ENCODE measurements around the gene DLST. TPM values are rescaled to one million over a fixed set of nuclear protein-coding genes. Genes with fewer than 3 reads are reported as not detected.

Gene DLST
- total RNA-seq, result 202 TPM
- long read RNA-seq, partial matches to known transcripts, result 3 of 7 reads
- long read RNA-seq, other reads (novel, unspliced or antisense), result 1 of 7 reads

GRCh38 chr14:74881431-74882102 lies at the start of gene DLST:
Gene DLST, plus strand, starts transcription at chr14:74881916. Its CDS starts 38 bp downstream, at chr14:74881954.
- intact Hi-C loops (cut with DNase I), result no loop called here
- peak; percentile 94 for DNase-seq (ENCODE audit: low spot score)

GRCh38 chr14:74832849-74833248 lies 48.9 kb upstream of the DLST start:
- intact Hi-C loops (cut with DNase I), result no loop called here
- no peak for DNase-seq (ENCODE audit: low spot score)

DNA sequence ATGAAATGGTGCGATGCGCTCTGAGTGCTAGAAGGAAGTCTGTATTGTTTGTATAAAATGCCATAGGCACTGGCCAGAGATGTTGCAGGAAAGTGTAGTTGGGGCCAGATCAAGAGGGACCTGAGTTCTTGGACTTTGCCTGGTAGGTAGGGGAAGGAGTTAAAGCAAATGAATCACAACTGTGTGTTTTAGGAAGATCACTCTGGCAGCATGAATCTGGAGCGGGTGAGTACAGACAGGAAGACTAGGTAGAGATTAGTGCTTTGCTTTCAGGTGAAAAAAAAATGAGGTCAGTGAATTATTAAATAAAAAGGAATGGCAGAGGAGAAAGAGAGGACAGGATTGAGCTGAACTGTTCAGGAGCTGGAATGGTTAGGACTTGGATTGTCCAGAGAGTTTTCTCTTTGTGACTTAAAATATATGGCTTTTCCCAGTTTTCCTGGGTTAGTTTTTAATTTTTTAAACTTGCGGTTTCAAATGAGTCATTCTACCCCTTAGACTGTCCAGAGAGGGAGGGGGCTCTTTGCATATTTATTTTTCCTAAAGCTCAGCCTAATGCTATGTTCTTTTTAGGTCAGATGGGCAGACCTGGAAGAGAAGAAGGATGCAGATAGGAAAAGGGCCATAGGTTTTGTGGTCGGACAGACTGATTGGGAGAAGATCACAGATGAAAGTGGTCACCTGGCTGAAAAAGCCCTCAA lies 46.9 kb upstream of the DLST start:
- DNase-seq (ENCODE audit: low spot score), result no peak
- intact Hi-C loops (cut with DNase I), result no loop called here

DNA sequence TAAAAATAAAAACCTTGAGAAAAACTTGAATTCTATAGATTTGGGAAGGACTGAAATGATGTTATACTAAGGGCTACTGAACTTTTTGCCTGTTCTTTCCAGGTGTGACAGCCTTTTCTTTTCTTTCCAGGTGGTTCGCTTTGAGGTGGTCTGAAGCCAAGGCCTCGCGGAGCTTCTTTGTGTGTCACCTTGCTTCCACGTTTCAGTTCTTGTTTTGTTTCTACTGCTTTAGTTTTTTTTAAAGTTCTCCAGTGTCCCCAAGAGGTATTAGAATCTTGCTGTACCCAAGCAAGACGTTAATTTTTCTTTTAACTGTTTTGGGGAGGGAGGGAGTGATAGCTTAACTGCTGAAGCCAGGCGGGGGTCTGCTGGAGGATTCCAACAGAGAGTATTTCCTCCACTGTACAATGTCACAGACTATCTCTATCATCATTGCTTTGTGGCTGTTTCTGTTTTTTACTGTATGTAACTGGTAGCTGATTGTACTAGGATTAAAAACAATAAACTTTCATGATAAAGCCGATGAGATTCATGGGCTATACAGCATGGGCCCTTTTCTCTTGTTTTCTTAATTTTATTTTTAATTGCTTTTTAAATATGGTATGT lies 46.0 kb upstream of the DLST start:
- intact Hi-C loops (cut with DNase I), result no loop called here
- DNase-seq (ENCODE audit: low spot score), result no peak

GRCh38 chr14:74836251-74836960 lies 45.3 kb upstream of the DLST start:
- intact Hi-C loops (cut with DNase I), result no loop called here
- no peak for DNase-seq (ENCODE audit: low spot score)

DNA sequence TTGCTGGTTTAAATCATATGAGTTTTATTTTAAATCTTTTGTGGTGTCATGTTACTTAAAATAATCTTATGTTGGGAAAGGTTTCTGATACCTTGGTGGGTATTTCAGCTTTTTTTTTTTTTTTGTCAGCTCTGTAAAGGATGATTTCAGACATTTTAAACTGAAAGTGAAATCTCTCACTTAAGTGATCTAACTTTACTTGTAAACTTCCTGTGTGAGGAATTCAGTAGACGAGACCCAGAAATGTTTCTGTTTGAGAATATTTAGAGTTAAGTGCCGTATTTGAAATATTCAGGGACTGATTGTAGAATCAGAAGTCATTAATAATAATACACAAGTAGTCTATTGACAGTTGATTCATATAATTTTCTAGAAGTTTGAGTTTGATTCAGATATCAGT lies 43.5 kb upstream of the DLST start:
- intact Hi-C loops (cut with DNase I), result no loop called here
- no peak for DNase-seq (ENCODE audit: low spot score)

GRCh38 chr14:74840603-74841030 lies 41.1 kb upstream of the DLST start:
- no peak for DNase-seq (ENCODE audit: low spot score)
- intact Hi-C loops (cut with DNase I), result no loop called here

DNA sequence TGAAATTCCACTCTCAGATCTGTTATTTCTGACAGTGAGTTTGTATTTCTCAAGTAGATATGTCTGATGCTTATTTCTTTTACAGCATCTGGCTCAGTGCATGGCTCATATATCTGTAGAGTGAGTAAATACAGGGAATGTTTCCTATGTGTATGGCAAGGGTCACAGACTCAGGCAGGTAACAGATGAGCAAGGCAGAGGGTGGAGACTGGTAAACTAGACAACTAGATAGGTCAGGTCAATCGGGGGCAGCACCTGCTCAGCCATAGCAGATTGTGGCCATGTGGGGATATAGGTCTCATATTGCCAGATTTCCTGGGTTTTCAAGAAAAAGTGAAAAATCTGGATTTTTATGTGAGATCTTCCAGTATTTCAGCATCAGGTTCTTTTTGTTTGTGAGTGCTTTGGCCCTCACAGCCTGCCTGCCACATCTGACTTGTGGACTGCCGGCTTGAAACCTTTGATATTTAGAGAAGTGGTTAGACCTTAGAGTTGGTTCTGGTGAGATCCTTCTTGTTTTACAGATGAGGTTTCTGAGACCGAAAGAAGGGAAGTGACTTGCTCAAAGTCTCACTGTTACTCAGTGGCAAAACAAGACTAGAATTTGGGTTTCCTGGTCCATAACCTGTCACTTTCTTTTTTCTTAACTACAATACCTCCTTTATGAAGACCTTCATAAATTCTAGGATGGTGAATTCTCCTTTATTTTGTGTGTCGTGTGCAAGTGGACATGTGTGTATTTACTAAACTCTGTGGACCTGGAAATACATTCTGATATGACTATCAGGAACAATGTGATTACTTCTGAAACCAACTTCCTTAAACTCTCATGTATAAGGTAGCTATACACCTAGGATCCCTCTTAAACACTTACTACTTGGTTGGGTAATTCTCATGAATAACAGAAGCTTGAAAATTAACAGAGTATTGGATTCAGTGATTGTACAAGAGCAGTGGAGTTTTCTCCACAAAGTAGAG lies 40.2 kb upstream of the DLST start:
- no peak for DNase-seq (ENCODE audit: low spot score)
- intact Hi-C loops (cut with DNase I), result no loop called here

- no peak for DNase-seq (ENCODE audit: low spot score)
- intact Hi-C loops (cut with DNase I), result no loop called here
Observed at GRCh38 chr14:74843653-74844052, 38.1 kb upstream of the DLST start.

GRCh38 chr14:74846168-74846567 lies 35.5 kb upstream of the DLST start:
- no peak for DNase-seq (ENCODE audit: low spot score)

DNA sequence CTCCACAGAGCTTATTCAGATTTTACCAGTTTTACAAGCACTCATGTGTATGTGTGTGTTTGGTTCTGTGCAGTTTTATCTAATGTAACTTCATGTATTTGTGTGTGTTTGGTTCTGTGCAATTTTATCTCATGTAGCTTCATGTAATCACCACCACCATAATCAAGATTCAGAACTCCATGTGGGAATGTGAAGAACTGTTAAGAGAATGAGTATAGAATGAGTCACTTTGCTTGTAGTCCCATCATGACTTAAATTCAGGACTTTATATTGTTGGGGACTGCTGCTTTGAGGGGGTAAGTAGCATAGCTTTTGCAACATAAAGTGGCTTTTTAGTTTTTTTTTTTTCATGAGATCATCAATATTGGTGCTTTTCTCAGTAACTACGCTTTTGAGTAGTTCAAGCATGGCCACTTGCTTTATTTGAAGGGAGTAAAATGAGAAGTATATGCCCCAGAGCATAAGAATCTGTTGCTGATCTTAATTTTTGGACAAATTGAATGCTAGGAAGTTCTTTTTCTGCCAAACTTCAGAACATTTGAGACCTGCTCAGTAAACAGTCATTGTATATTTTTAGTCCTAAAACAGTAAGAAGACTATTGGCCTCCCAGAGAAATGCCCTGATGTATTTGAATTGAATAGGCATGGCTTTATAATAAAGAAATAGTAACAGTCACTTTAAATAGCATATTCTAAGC lies 34.6 kb upstream of the DLST start:
- intact Hi-C loops (cut with DNase I), result no loop called here
- DNase-seq (ENCODE audit: low spot score), result no peak

More at GRCh38 chr14:74846168-74846567, 35.5 kb upstream of the DLST start:
- intact Hi-C loops (cut with DNase I), result no loop called here

DNA sequence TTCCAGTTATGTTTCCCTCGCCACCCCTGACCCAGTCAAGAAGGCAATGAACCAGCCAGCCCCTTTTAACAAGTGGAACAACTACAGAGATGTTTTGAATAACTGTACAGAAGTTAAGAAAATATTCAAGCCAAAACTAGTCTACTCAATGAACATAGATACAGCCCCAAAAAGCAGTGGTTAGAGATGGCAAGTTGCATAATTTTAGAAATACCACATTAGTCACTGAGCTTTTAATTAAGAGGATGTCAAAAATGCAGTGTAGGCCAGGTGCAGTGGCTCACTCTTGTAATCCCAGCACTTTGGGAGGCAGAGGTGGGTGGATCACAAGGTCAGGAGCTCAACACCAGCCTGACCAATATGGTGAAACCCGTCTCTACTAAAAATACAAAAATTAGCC lies 32.9 kb upstream of the DLST start:
- no peak for DNase-seq (ENCODE audit: low spot score)
- intact Hi-C loops (cut with DNase I), result no loop called here

GRCh38 chr14:74852922-74853530 lies 28.7 kb upstream of the DLST start:
- intact Hi-C loops (cut with DNase I), result no loop called here
- DNase-seq (ENCODE audit: low spot score), result no peak

GRCh38 chr14:74853581-74853980 lies 28.1 kb upstream of the DLST start:
- no peak for DNase-seq (ENCODE audit: low spot score)
- intact Hi-C loops (cut with DNase I), result no loop called here

- DNase-seq (ENCODE audit: low spot score), result no peak
- intact Hi-C loops (cut with DNase I), result no loop called here
Observed at GRCh38 chr14:74855021-74855420, 26.7 kb upstream of the DLST start.

- intact Hi-C loops (cut with DNase I), result no loop called here
- DNase-seq (ENCODE audit: low spot score), result no peak
Observed at GRCh38 chr14:74855945-74856344, 25.8 kb upstream of the DLST start.

- no peak for DNase-seq (ENCODE audit: low spot score)
- intact Hi-C loops (cut with DNase I), result no loop called here
Observed at GRCh38 chr14:74856366-74856765, 25.4 kb upstream of the DLST start.

DNA sequence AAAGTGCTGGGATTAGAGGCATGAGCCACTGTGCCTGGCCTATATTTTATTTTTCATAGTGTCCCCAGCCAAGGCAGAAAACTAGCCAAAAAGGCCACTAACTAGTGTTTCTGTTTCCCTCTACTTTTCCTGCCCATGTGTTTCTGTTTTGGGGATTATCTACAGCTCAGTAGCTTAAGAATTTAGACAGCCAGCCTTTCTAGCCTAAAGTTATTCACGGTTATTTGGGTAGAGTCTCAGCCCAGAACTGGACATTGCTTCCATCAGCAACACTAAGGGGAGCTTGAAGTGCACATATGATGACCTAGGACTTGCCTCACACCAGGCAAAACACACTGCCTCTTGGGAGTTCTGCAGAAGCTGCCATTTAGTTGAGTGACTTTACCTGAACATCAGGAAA lies 23.7 kb upstream of the DLST start:
- DNase-seq (ENCODE audit: low spot score), result no peak
- intact Hi-C loops (cut with DNase I), result no loop called here
